ENCODE results near the gene RELT. TPM values are rescaled to one million over a fixed set of nuclear protein-coding genes. Genes with fewer than 3 reads are reported as not detected.

The RELT gene
- total RNA-seq, 1 donor from 2014 or later = 3.5 TPM

DNA sequence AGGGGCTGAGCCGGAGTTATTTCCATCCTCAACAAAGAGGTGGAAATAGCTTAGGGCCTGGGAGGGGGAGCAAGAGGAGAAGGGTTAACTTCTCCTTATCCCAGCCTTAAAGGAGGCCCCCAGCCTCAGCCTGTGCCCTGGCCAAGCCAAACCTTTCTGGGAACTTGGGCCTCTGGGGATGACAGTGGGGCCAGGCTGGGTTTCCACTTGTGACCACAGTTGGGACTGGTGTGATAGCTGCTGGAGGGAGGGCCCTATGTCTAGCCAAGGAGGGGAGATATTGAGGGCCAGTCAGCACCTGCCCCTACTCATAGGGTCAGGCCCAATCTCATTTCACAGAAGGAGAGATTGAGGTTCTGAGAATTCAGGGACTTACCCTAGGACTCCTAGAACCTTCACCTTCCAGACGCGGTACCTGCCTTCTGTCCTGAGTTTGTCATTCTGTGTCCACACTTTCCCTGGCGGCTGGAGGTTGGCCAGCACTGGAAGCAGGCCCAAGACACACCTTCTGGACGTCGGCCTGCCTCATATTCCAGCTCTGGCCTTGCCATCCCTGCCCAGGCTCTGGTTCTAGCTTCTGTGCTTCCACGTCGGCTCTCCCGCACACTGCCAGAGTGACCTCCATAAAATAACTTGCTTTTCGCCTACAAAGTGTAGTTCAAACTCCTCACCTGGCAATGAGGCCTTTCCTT is 3.1 kb downstream of the RELT start:
- Mint-ChIP-seq H3K36me3 (ENCODE audit: low read depth) (no peaks in the 10 kb centered on the region), H3K9me3 (ENCODE audit: low read depth) (no peaks in the 10 kb centered on the region), H3K4me1 (ENCODE audit: low read depth) (peaks cover 32% of the 10 kb centered on the region), H3K27ac (ENCODE audit: unreplicated experiment) (no peak overlapping the region), H3K4me3 (ENCODE audit: unreplicated experiment) (no peak overlapping the region), H3K27me3 (ENCODE audit: low read depth) (no peaks in the 10 kb centered on the region)
- TF ChIP-seq, protein P1, sequence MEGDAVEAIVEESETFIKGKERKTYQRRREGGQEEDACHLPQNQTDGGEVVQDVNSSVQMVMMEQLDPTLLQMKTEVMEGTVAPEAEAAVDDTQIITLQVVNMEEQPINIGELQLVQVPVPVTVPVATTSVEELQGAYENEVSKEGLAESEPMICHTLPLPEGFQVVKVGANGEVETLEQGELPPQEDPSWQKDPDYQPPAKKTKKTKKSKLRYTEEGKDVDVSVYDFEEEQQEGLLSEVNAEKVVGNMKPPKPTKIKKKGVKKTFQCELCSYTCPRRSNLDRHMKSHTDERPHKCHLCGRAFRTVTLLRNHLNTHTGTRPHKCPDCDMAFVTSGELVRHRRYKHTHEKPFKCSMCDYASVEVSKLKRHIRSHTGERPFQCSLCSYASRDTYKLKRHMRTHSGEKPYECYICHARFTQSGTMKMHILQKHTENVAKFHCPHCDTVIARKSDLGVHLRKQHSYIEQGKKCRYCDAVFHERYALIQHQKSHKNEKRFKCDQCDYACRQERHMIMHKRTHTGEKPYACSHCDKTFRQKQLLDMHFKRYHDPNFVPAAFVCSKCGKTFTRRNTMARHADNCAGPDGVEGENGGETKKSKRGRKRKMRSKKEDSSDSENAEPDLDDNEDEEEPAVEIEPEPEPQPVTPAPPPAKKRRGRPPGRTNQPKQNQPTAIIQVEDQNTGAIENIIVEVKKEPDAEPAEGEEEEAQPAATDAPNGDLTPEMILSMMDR (IDR thresholded peaks at IDR 0.05) = no peak
- no peak for DNase-seq (ENCODE audit: low spot score)

DNA sequence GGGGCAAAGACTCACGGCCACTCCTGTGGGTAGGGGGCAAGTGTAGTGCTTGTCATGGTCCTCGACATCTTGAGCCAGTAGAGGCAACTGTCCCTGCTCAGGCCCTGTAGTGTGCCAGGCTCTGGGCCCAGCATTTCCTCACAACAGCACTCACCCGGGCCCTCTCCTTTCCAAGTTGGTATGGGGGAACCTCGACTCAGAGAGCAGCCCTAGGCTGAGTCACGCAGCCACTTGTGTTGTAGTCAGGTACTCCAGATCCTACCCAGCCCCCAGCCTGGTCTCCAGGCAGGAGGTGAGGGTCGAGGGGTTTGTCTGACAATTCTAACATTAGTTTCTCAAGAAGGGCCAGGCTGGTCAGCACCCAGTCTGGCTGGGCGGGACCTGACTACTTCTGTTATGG is 4.1 kb downstream of the RELT start:
- peaks cover 34% of the 10 kb centered on the region for H3K4me1 Mint-ChIP-seq (ENCODE audit: low read depth)
- no peaks in the 10 kb centered on the region for H3K36me3 Mint-ChIP-seq (ENCODE audit: low read depth)
- H3K9me3 Mint-ChIP-seq (ENCODE audit: low read depth) = no peaks in the 10 kb centered on the region
- no peak overlapping the region for H3K27ac Mint-ChIP-seq (ENCODE audit: unreplicated experiment)
- no peaks in the 10 kb centered on the region for H3K27me3 Mint-ChIP-seq (ENCODE audit: low read depth)
- no peak for DNase-seq (ENCODE audit: low spot score)
- TF ChIP-seq, protein P1 (IDR thresholded peaks at IDR 0.05) = no peak
- H3K4me3 Mint-ChIP-seq (ENCODE audit: unreplicated experiment) = no peak overlapping the region

DNA sequence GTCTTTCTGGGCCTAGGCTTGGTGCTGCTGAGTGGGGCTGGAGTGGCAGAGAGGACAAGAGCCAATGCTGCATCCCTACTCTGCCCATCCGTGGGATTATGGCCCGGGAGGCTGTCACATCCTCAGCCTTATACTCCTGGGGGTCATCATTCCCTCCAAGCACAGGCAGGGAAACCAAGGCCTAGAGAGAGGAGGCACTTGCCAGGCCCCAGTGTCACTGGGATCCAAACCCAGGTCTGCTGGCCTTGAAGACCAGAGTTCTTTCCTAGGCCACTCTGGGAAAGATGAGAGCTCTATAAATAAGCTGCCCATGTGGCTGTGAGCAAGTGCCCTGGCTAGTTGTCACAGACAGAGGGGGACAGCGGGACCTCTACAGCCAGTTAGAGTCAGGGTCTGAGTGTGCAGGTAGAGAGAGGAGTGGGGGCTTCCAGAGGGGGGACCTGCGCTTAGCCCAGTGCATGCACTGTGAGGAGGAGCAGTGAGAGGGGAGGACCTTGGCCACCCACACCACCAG is 4.8 kb downstream of the RELT start:
- H3K27me3 Mint-ChIP-seq (ENCODE audit: low read depth) = no peaks in the 10 kb centered on the region
- H3K27ac Mint-ChIP-seq (ENCODE audit: unreplicated experiment) = no peak overlapping the region
- H3K9me3 Mint-ChIP-seq (ENCODE audit: low read depth) = no peaks in the 10 kb centered on the region
- H3K4me1 Mint-ChIP-seq (ENCODE audit: low read depth) = peaks cover 39% of the 10 kb centered on the region
- H3K36me3 Mint-ChIP-seq (ENCODE audit: low read depth) = no peaks in the 10 kb centered on the region
- no peak for DNase-seq (ENCODE audit: low spot score)
- TF ChIP-seq, protein P1 (IDR thresholded peaks at IDR 0.05) = no peak
- H3K4me3 Mint-ChIP-seq (ENCODE audit: unreplicated experiment) = no peak overlapping the region

DNA sequence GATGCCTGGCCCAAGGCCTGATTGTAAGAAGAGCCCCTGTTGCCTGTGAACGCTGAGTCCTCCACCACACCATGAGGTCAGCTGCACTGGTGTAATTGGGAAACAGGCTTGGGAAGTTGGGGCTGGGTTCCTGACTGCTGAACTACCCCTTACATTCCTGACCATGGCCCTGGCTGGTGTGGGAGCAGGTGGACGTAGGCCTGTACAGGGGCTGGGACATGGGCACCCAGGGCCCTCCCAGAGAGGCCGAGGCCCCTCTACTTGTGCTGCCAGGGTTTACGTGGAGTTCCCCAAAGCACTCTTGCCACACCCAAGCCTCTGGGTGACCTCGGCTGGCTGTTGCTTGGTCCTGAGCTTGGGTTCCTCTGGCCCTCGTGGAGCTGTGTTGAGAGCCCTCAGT is 5.4 kb downstream of the RELT start:
- no peak overlapping the region for H3K4me3 Mint-ChIP-seq (ENCODE audit: unreplicated experiment)
- no peaks in the 10 kb centered on the region for H3K27me3 Mint-ChIP-seq (ENCODE audit: low read depth)
- TF ChIP-seq, protein P1 (IDR thresholded peaks at IDR 0.05) = no peak
- peaks cover 44% of the 10 kb centered on the region for H3K4me1 Mint-ChIP-seq (ENCODE audit: low read depth)
- DNase-seq (ENCODE audit: low spot score) = no peak
- H3K27ac Mint-ChIP-seq (ENCODE audit: unreplicated experiment) = no peak overlapping the region
- no peaks in the 10 kb centered on the region for H3K36me3 Mint-ChIP-seq (ENCODE audit: low read depth)
- H3K9me3 Mint-ChIP-seq (ENCODE audit: low read depth) = no peaks in the 10 kb centered on the region

DNA sequence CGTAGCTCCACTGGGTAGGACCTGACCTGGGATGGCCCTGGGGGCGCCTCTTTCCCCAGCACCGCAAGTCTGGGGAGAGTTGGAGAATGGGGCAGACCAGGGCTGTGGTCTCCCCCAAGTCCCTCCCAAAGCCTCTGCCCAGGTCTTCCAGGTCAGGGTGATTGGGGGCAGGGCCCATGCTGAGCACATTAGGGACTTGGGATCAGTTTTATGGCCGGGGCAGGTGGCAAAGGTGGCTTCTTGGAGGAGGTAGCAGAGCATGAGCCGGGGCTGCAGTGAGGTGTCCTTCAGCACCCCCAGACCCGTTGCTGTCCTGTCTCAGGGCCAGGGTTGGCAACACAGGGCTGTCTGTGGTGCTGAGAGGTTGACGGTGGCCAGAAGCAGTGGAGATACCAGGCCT is 6.0 kb downstream of the RELT start:
- DNase-seq (ENCODE audit: low spot score) = no peak
- Mint-ChIP-seq H3K27me3 (ENCODE audit: low read depth) (no peaks in the 10 kb centered on the region), H3K4me3 (ENCODE audit: unreplicated experiment) (no peak overlapping the region), H3K9me3 (ENCODE audit: low read depth) (no peaks in the 10 kb centered on the region), H3K36me3 (ENCODE audit: low read depth) (no peaks in the 10 kb centered on the region), H3K4me1 (ENCODE audit: low read depth) (peaks cover 42% of the 10 kb centered on the region), H3K27ac (ENCODE audit: unreplicated experiment) (no peak overlapping the region)
- TF ChIP-seq, protein P1 (IDR thresholded peaks at IDR 0.05) = no peak
